NCI-H2029 treated with DMSO at 0.1 percent for 48 hours (cell line): ENCODE results near the gene TMEM63A.
A peak's percentile ranks its signal among the peaks of the same experiment; 100 is the strongest.
"Not testable (repeated sequence)": the region's sequence is repeated elsewhere in the genome, so short reads cannot be mapped to it uniquely, and the experiment has no call there.

ENCODE experiments used
- DNase-seq: peaks from one replicate; lab custom pipeline; 2025; lab: John Stamatoyannopoulos, UW

The TMEM63A gene

DNA sequence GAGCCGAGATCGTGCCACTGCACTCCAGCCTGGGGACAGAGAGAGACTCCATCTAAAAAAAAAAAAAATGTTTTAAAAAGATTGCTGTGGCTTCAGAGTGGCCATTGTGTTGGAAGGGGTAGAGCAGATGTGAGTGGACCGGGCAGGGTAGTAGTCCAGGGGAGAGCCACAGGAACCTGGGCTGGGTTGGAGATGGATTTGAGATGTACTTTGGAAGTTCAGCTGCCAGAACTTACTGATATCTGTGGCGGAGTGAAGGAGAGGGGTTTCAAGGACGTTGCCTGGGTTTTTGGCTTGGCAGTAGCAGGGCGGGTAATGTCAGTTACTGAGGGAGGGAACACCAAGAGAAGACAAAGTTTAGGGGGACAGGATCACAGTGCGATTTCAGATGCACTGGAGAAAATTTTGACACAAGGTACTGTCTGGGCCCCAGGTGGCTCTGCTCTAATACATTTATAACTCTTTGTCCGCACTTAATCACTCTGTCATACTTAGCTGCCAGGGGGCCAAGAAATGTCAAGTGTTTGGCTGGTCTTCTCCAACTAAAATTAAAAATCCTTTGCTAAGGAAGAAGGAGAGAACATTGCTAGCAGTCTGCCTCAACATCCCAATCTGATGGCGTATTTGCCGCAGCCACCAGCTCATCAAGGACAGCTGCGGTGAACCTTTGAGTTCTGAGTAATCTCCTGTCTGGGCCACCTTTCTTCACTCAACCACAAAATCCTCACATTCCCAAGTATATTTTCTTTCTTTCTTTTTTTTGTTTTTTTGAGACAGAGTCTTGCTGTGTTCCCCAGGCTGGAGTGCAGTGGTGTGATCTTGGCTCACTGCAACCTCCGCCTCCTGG, 62.6 kb downstream of the TMEM63A start:
- no peak for DNase-seq

DNA sequence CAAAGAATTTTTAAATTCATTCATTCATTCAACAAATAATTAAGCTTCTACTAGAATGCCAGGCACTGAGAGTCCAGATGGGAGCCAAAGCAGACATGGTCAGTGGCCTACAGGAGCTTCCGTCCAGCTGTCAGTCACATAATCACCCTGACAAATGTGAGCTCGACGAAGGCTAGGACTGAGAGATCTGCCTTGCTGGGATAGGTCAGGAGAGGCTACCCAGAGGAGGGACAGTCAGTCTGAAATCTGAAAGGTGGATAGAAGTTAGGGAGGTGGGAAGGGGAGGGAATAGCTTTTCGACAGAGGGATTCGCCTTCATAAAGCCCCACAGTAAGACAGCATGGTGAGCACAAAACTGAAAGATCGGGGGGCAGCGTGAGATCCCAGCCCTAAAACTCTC, 64.0 kb downstream of the TMEM63A start:
- no peak for DNase-seq

DNA sequence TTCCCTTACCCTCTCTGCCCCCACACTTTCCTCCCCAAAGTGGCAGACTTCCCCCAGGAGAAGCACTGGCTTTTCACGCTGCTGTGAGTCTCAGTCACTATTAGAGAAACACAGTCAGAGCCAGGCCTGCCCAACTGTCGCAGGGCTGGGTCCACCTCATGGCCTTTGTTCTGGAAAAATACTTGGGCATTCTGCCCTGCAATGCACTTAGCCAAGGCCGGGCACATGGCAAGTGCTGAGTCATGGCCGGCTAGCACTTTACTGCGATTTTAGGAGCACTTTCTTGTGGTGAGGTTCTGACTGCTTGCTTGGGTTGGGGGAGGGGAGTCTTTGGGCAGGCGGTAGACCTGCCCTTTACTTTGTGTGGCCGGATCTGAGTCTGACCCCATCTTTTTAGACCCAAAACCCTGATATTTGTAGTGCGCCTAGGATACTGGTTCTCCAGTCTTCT, 64.5 kb downstream of the TMEM63A start:
- no peak for DNase-seq

DNA sequence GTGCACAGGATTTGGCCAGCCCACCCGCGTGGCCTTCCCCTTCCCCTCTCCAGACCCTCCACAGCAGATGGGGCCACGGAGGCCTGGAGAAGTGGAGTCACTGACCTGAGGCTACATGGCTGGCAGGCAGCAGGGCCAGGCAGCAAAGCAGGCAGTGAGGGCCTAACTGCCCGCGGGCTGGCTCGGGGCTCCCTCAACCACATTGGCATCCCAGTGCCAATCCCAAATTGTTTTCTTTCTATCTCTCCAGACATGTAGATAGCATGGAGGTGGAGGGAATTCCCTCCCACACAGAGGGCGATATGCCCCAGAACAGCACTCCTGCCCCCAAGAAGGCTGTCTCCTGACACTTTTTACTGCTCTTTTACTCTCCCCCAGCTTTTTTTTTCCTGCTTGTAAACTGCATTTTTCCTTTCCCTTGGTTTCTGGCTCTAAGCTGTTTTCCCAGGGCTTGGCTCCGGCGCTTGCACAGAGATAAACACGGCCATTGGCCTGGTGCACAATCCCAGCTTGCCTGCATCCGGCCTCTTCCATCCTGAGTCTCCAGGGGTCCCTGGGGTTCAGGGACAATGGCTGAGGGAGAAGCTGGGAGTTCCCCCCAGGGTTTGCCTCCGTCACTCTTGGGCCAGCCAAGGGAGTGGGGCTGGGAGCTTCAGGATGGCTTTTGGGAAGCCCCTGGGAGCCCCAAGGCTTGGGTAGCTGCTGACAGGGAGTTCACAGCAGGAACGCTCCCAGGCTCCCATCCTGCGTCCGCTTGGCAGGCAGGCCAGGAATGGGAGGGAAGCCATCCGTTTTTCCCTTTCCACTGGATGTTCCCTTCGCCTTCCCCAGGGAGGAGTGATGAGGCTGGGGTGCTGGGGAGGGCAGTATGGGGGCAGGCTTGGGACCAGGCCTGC, 65.3 kb downstream of the TMEM63A start:
- DNase-seq, result no peak

DNA sequence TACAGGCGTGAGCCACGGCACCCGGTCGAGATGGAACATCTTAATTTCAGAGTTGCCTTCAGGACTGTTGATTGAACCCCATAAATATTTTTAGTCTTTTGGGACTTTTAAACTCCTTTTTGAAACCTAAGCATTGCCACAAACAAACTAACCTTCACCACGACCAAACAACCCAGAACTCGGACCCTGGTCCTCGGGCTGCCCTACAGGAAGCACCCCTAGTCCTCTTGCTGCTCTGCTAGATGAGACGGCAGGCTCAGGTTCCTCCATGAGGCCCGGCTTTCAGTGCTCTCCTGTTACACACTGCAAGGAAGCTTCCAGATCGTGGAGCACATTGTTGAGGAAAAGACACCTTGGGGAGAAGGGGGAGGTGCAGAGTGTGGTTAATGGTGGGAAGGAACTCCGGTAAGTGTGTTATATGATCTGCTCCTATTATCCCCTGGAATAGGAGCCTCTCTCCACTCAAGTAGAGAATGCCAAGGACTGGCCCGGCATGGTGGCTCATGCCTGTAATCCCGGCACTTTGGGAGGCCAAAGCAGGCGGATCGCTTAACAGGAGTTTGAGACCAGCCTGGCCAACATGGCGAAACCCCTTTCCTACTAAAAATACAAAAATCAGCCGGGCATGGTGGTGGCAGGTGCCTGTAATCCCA, 66.5 kb downstream of the TMEM63A start:
- DNase-seq, result peak; percentile 72

GRCh38 chr1:225815090-225815489, 67.1 kb downstream of the TMEM63A start:
- not testable (repeated sequence) for DNase-seq

- no peak for DNase-seq
These were observed 67.8 kb downstream of the TMEM63A start for GRCh38 chr1:225814381-225814780.

DNA sequence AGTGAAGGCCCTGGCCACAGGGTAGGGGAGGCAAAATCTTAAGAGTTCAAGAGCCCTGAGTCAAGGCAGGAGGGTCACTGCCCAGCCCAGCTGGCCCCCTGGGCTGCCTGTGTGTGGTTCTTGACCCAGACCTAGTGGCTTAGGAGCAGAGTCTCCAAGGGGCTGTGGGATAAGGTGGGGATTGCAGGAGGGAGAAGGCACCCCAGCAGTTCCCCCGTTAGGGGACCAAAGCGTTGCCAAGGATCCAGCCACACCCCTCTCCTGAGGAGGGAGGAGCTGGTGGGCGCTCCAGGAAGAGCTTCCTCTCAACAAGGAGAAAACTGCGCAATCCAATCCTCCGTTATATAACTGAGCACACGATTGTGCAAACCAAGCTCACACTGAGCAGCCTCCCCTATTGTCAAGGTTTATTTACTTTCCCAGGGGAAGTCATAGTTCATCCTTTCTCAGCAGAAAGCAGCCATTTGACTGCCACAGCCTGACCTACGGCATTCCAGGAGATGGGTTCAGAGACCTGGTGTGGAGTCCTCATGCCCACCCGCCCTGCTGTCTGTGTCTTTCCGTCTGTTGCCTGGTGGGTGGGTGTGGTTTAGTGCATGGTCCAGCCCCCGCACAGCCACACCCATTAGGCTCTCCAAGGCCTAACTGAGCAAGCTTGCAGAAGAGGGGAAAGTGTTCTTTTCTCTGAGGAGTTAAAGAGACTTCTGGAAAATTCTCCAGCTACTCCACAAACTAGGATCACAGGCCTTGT, 68.8 kb downstream of the TMEM63A start:
- DNase-seq, result peak; percentile 68

- no peak for DNase-seq
These were observed 69.5 kb downstream of the TMEM63A start for GRCh38 chr1:225812488-225813213.

- DNase-seq, result no peak
These were observed 70.3 kb downstream of the TMEM63A start for GRCh38 chr1:225811622-225812487.

GRCh38 chr1:225810579-225811538, 71.3 kb downstream of the TMEM63A start:
- not testable (repeated sequence) for DNase-seq

GRCh38 chr1:225809842-225810578, 72.2 kb downstream of the TMEM63A start, which contains the start of gene EPHX1:
TSS of gene EPHX1 (plus strand) at chr1:225810124. CDS start at chr1:225828730, 18,606 bp downstream.
- DNase-seq, result peak; percentile 49

DNA sequence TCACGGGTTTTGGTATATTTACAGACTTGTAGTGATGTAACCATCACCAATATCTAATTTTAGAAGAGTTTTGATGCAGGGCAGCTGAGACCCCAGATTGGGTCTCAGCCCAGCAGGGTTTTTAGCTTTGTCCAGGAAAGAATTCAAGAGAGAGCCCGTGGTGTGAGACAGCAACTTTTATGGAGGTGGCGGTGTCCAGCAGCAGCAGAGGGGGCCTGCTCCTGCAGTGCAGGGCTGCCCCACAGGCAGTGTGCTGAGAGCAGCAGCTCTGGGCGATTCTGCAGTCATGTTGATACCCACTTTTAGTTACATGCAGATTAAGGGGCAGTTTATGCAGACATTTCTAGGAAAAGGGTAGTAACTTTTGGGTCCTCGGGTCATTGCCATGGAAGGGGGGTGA, 74.0 kb downstream of the TMEM63A start:
- no peak for DNase-seq

GRCh38 chr1:225806736-225807135, 75.4 kb downstream of the TMEM63A start:
- not testable (repeated sequence) for DNase-seq

GRCh38 chr1:225806249-225806648, 75.9 kb downstream of the TMEM63A start:
- no peak for DNase-seq

- DNase-seq, result not testable (repeated sequence)
These were observed 81.0 kb downstream of the TMEM63A start for GRCh38 chr1:225801146-225801545.

- DNase-seq, result not testable (repeated sequence)
These were observed 86.1 kb downstream of the TMEM63A start for GRCh38 chr1:225796097-225796496.
